ENCODE results near the gene ERBB2.

DNA sequence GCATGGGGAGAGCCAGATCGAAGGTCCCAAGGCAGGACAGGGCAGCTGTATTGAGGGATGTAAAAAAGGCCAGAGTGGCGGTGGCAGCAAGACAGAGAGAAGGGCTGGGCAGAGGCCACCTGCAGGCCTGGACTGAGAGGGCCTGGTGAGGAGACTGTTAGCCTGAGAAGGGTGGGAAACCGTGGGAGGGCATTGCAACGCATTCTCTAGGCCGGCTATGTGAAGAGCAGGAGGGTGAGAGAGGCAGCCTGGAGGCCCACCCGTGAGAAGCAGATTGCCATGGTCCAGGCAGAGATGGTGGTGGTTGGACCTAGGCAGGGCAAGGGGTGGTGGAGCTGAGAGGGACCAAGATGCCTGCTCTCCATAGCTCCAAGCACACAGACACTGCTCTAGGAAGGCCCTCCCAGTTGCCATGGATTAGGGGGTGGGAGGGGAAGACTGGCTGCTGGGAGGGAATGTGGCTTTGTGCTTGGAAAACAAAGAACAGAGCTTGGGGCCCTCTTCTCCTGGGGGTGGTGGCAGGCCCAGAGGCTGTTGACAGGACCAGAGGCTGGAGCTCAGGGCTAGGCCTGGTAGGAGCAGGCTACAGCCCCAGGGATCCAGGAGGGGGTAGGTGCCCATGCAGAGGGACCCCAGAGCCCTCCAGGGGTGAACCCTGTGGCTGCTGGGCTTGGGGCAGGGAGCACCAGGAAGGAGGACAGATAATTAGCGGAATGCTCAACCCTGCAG, 47.1 kb upstream of the ERBB2 start:
- TF ChIP-seq, protein P1, sequence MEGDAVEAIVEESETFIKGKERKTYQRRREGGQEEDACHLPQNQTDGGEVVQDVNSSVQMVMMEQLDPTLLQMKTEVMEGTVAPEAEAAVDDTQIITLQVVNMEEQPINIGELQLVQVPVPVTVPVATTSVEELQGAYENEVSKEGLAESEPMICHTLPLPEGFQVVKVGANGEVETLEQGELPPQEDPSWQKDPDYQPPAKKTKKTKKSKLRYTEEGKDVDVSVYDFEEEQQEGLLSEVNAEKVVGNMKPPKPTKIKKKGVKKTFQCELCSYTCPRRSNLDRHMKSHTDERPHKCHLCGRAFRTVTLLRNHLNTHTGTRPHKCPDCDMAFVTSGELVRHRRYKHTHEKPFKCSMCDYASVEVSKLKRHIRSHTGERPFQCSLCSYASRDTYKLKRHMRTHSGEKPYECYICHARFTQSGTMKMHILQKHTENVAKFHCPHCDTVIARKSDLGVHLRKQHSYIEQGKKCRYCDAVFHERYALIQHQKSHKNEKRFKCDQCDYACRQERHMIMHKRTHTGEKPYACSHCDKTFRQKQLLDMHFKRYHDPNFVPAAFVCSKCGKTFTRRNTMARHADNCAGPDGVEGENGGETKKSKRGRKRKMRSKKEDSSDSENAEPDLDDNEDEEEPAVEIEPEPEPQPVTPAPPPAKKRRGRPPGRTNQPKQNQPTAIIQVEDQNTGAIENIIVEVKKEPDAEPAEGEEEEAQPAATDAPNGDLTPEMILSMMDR (IDR thresholded peaks at IDR 0.05): no peak
- TF ChIP-seq POLR2A (IDR thresholded peaks at IDR 0.05): no peak
